DLD1 (cell line): Measurements from ENCODE around the gene CHMP1B.
"Not testable (repeated sequence)": the region's sequence is repeated elsewhere in the genome, so short reads cannot be mapped to it uniquely, and the experiment has no call there.

Source experiments
- in situ Hi-C: cut with HindIII; loops from 2 replicates; pipeline ENCODE4 v1.10.0; 2017; ENCODE audit warnings: low sequenced_read_pairs

Gene CHMP1B

GRCh38 chr18:11839556-11839955, 11.7 kb upstream of the CHMP1B start:
- in situ Hi-C loops: no loop called here

GRCh38 chr18:11840493-11840892, 10.7 kb upstream of the CHMP1B start:
- in situ Hi-C loops: no loop called here

DNA sequence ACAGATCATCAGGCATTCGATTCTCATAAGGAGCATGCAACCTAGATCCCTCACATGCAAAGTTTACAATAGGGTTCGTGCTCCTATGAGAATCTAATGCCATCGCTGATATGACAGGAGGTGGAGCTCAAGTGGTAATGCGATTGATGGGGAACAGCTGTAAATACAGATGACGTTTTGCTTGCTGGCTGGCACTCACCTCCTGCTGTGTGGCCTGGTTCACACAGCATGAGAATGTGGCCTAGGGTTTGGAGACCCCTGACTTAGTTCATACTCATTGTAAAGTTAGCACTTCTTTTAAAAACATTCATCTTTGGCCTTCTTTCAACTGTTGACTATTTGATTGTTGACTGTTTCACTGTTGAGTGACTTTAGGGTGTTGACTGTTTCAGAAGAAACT, 8.7 kb upstream of the CHMP1B start:
- in situ Hi-C loops: no loop called here

- in situ Hi-C loops: no loop called here
Observed at GRCh38 chr18:11844436-11844835, 6.8 kb upstream of the CHMP1B start.

- in situ Hi-C loops: no loop called here
Observed at GRCh38 chr18:11845654-11846053, 5.6 kb upstream of the CHMP1B start.

GRCh38 chr18:11847811-11848210, 3.4 kb upstream of the CHMP1B start:
- in situ Hi-C loops: no loop called here

DNA sequence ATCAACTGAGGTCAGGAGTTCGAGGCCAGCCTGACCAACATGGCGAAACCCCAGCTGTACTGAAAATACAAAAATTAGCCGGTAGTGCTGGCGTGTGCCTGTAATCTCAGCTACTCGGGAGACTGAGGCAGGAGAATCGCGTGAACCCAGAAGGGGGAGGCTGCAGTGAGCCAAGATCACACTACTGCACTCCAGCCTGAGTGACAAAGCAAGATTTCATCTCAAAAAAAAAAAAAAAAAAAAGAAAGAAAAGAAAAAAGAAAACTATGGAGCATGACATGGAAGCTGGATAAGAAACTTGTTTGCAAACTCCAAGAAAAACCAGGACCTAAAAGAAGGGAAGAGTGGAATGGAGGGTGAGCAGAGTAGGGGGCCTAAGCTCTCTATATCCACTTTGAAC, 1.9 kb upstream of the CHMP1B start:
- in situ Hi-C loops: no loop called here

DNA sequence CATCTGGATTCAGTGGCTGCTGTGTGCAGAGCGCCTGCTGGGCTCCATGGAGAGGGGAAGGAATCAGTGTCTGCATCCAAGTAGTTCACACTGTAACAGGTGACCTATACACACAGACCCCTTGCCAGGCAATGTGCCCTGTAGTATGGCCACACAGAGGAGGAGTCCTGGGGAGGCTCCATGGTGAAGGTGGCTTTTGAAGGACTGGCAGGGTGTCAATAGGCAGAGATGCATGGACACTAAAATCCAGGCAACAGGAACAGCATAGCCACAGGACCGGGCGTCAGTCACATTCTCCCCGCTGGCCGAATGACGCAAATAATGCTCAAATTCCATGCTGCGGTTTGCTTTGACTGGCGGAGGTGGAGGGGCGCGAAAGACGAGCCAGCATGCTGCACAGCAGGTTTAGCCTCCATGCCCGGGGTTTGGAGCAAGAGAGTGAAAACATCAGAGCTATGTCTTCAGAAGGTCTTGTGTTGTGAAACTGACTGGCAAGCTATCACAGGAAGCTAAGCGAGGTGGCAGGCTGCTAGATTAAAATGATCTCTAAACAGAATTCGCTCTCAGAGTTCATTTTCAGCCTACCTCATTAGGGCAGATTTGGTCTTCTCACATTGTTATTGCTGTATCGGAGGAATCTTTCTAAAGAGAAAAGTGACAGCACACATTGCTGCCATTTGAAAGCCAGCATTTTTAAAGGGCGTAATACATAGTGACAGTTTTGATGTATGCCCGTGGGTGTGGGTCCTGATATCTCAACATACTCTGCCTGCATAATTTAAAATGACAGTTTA, 1.2 kb upstream of the CHMP1B start:
- in situ Hi-C loops: no loop called here

DNA sequence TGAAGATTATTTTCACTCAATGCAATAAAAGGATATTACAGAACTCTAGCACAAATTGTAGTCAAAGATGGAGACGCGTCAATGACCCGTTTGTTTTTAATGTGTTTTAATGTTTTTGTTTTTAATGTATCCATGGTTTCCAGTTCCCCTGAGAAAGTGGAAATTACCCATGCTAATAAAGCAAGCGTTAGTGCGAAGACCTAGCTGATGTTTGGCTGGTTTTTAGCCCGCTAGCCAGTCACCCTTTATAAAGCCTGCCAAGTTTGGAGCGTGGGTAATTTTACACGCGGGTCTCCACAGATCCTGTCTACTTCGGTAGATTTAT, 430 bp upstream of the CHMP1B start:
- in situ Hi-C loops: no loop called here

DNA sequence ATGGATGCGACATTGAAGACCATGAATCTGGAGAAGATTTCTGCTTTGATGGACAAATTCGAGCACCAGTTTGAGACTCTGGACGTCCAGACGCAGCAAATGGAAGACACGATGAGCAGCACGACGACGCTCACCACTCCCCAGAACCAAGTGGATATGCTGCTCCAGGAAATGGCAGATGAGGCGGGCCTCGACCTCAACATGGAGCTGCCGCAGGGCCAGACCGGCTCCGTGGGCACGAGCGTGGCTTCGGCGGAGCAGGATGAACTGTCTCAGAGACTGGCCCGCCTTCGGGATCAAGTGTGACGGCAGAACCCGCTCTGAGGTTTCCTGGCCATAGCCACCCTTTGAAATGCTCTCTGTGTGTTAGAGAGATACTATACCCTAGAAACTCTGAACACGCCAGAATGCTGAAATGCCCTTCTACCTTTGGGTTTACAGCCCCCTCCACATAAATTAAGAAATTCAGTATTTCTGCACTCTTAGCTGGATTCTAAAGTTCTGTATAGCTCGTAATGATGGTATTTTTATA, 659 bp downstream of the CHMP1B start:
- in situ Hi-C loops: no loop called here

DNA sequence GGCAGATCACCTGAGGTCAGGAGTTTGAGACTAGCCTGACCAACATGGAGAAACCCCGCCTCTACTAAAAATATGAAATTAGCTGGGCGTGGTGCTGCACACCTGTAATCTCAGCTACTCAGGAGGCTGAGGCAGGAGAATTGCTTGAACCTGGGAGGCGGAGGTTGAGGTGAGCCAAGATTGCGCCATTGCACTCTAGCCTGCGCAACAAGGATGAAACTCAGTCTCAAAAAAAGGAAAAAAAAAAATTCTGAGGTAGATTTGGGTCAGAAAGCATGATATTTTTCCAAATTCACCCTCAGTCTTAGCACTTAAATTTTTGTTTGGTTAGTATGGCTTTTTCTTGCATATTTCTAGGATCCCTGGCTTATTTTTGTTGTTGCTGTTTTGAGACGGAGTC, 3.3 kb downstream of the CHMP1B start:
- in situ Hi-C loops: not testable (repeated sequence)

DNA sequence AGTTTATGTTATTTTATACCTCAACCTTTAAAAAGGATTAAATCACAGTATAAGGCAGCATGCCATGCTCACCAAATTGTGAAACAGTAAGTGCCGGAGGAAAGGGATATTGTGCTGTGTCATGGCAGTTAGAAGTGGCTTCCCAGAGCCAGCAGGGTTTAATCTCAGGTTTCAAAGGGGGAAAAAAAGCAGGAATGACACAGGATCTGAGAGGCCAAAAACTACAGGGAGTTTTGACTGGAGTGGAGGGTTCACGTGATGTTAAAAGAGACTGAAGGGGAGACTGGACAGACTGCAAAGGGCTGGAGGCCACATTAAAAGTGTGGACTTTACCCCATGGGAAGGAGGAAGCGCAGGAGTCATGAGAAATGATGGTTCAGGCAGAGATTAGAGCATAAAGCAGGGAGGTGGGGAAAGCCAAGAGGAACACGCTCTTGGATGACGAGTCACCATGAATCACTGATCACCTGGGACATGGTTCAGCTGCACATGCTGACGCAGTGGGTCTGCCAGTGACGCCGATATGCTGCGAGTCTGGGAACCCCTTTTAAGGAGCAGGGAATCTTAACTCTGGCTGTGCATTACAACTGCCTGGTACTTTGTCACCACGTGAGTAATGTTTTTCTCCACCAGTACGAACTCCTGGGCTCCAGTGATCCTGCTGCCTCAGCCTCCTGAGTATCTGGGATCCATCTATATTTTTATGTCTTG, 6.1 kb downstream of the CHMP1B start:
- in situ Hi-C loops: no loop called here

- in situ Hi-C loops: no loop called here
Observed at GRCh38 chr18:11859282-11859830, 8.1 kb downstream of the CHMP1B start.

GRCh38 chr18:11859903-11860407, 8.7 kb downstream of the CHMP1B start:
- in situ Hi-C loops: no loop called here

- in situ Hi-C loops: no loop called here
Observed at GRCh38 chr18:11860594-11861450, 9.6 kb downstream of the CHMP1B start.

DNA sequence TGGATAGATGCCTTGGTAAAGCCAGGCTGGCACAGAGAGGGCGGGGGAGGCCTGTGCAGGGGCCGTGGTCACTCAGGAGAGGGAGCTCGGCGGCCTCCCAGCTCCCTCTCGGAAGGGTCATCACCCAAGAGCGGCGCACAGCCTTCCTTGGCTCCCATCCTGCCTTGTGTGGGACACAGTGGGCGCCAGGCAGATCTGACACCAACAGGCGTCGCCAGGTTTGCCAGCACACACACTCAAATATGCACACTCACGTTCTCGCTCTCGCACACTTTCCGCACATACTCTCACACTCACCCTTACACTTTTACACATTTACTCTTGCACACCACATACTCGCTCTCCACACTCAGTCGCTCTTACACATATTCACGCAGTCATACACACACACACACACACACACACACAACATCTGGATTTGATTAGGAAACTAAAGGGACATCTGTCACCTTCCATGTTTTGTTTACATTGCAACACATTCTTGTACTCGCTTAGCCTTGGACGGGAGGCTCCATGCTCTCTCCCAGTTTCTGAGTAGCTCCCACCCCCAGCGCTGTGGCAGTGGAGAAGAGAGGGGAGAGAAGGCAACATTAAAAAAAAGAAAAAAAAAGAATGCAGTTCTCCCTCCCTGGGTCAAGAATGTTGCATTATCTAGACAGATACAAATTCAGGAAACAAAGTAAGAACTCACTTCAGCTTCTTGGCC, 10.5 kb downstream of the CHMP1B start:
- in situ Hi-C loops: no loop called here

GRCh38 chr18:11862468-11863137, 11.4 kb downstream of the CHMP1B start:
- in situ Hi-C loops: no loop called here

GRCh38 chr18:11864471-11864870, 13.3 kb downstream of the CHMP1B start:
- in situ Hi-C loops: no loop called here

DNA sequence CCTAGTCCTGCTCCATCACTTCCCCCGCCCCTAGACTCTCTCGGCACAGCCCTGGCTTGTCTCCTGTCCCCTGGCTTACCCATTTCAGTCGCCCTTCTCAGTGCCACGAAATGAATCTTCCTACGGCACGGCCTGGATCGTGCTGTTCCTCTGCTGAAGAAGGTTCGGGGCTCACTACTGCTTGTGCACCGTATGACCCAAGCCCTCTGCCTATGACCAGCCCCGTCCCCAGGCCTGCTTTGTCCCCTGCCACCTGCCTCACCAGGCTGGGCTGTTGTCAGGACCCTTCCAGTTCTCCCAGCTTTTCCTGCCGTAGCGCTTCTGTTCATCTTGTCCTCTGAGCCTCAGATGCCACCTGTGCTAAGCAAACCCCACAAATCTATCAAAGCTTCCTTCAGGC, 13.9 kb downstream of the CHMP1B start:
- in situ Hi-C loops: no loop called here

DNA sequence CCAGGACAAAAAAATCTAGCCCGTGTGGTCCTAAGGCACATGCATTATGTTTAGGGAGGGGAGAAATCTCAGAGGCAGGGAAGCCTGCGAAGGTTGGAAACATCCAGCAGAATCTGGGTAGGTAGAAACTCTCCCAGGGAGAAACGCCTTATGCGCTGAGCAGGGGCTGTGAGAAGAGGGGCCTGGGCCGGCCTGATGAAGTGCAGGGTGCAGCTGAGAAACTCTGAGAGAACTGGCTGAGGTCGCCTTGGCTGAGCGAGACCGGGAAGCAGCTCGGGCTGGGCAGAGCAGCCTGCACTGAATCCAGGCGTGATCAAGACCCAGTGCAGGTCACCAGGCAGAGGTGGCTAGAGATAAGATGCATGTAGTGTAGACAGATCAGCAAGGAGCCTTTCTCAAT, 15.1 kb downstream of the CHMP1B start:
- in situ Hi-C loops: no loop called here
